Peyer's patch (tissue), 4 donors: ENCODE data around the gene FANCB.

Experiments used
- POLR2A ChIP-seq, 2 donors: fragments of 450-650 bp; IDR thresholded peaks; one replicate each; pipeline ENCODE4 v1.5.1; 2017; ENCODE audit warnings: antibody characterized with exemption in 2 of 2, mild to moderate bottlenecking in 2 of 2, moderate library complexity in 2 of 2
- TF ChIP-seq, protein P1 (sequence below), 6 experiments: fragments of 450-650 bp in 4 of 6; fragments of 200-600 bp in 2 of 6; sonication (generic) in 1 of 6; IDR thresholded peaks; one replicate each; pipeline ENCODE4 v1.5.1; 2017 to 2019; ENCODE audit warnings: antibody characterized with exemption in 6 of 6, mild to moderate bottlenecking in 3 of 6, moderate library complexity in 1 of 6

DNA sequence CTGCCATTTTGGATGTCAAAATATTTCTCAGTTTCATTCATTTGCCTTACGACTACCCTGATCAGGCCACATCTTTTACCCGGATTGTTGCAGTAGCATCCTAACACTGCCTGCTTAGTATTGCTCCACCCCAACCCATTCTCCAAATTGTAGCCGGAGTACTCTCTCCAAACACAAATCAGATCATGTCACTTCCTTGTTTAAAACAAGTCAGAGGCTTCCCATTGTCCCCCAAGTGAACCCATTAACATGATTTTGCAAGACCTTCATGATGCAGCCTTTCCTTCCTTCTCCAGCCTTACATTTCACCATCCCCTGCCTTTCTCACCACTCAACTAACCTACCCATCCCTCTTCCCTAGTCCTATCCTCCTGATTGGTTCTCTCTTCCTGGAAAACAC is 53.1 kb downstream of the FANCB start:
- TF ChIP-seq, protein P1, sequence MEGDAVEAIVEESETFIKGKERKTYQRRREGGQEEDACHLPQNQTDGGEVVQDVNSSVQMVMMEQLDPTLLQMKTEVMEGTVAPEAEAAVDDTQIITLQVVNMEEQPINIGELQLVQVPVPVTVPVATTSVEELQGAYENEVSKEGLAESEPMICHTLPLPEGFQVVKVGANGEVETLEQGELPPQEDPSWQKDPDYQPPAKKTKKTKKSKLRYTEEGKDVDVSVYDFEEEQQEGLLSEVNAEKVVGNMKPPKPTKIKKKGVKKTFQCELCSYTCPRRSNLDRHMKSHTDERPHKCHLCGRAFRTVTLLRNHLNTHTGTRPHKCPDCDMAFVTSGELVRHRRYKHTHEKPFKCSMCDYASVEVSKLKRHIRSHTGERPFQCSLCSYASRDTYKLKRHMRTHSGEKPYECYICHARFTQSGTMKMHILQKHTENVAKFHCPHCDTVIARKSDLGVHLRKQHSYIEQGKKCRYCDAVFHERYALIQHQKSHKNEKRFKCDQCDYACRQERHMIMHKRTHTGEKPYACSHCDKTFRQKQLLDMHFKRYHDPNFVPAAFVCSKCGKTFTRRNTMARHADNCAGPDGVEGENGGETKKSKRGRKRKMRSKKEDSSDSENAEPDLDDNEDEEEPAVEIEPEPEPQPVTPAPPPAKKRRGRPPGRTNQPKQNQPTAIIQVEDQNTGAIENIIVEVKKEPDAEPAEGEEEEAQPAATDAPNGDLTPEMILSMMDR (IDR thresholded peaks at IDR 0.05): no peak
- TF ChIP-seq POLR2A (IDR thresholded peaks at IDR 0.05): no peak
